ENCODE measurements around the gene IL1RN. TPM values are rescaled to one million over a fixed set of nuclear protein-coding genes. Genes with fewer than 3 reads are reported as not detected.

Gene IL1RN
- total RNA-seq, 1 donor from 2014 or later = not detected

DNA sequence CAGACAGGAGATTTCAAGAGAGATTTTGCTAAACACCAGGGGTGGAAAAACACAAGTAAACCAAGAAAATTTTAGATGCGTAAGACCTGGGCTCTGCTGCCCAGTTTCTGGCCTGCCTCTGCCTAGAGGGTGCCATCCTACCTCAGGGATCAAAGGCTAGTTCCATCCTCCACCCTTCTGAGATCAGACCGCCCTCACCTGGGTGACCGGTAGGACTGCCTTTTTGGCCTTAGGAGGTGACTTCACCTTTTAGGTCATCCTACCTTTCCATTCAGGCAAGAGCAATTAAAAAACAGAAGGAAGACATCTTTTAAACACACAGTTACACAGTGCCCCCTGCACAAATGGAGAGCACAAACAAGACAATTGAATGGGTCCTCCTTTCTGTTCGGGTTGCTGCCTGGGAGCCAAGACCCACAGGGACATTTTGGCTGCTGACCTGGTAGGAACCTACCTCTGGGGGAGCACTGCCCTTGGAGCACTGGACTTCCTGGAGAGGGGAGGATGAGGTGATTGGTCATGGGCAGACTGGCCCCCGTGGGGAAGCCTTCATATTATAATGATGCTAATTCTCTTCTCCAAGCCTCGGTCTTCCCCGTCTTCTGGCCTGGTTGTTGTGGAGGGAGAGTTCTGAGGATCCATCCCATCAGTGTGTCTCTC, 49.4 kb downstream of the IL1RN start:
- Mint-ChIP-seq H3K27me3 (ENCODE audit: insufficient read depth, low read depth) (peaks cover 9% of the 10 kb centered on the region), H3K27ac (no peak overlapping the region), H3K4me1 (peaks cover 38% of the 10 kb centered on the region), H3K9me3 (no peaks in the 10 kb centered on the region), H3K4me3 (no peak overlapping the region), H3K36me3 (no peaks in the 10 kb centered on the region)
- H3K27ac ChIP-seq = no peak overlapping the region
- no peaks in the 10 kb centered on the region for H3F3A ChIP-seq (ENCODE audit: low read depth)
- no peak overlapping the region for H3K4me3 ChIP-seq
- no peaks in the 10 kb centered on the region for H3K27me3 ChIP-seq
- TF ChIP-seq, protein P1, sequence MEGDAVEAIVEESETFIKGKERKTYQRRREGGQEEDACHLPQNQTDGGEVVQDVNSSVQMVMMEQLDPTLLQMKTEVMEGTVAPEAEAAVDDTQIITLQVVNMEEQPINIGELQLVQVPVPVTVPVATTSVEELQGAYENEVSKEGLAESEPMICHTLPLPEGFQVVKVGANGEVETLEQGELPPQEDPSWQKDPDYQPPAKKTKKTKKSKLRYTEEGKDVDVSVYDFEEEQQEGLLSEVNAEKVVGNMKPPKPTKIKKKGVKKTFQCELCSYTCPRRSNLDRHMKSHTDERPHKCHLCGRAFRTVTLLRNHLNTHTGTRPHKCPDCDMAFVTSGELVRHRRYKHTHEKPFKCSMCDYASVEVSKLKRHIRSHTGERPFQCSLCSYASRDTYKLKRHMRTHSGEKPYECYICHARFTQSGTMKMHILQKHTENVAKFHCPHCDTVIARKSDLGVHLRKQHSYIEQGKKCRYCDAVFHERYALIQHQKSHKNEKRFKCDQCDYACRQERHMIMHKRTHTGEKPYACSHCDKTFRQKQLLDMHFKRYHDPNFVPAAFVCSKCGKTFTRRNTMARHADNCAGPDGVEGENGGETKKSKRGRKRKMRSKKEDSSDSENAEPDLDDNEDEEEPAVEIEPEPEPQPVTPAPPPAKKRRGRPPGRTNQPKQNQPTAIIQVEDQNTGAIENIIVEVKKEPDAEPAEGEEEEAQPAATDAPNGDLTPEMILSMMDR (IDR thresholded peaks at IDR 0.05) = no peak
- H3K9me3 ChIP-seq (ENCODE audit: low read depth) = no peaks in the 10 kb centered on the region
- peaks cover 5% of the 10 kb centered on the region for H3K4me1 ChIP-seq
- DNase-seq (ENCODE audit: low spot score) = no peak
- no peak overlapping the region for H3K4me2 ChIP-seq
- no peaks in the 10 kb centered on the region for H4K20me1 ChIP-seq (ENCODE audit: low read depth)
- no peaks in the 10 kb centered on the region for H3K36me3 ChIP-seq
- no peaks in the 10 kb centered on the region for H3K79me2 ChIP-seq (ENCODE audit: low read depth)
- no peak overlapping the region for H2AFZ ChIP-seq (replicated peaks)
- no peak overlapping the region for H3K9ac ChIP-seq

DNA sequence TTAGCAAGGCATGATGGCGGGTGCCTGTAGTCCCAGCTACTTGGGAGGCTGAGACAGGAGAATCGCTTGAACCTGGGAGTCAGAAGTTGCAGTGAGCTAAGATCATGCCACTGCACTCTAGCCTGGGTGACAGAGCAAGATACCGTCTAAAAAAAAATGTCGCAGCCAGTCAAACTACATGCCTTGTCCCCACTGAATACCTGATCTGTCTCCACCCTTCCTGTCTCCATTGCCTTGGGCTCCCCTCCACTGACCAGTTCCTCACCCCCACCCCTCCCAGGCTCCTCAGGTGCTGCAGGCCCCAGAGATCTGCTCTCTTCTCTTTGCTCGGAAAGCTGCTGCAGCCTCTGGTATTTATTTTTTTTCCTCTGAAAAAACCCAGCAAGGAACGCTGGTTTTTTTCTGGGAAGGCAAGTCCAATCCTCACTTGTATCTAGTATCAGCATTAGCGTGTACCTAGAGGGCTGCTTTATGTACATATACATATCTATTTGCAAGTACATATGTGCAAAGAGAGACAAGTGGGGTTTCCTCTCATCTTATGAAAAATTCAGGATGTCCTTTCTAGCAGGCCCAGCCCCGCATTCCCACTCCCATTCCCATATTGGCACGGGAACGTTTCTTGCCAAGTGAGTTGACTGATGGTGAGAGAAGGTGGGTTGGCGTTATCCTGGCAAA, 50.8 kb downstream of the IL1RN start:
- peaks cover 37% of the 10 kb centered on the region for H3K4me1 Mint-ChIP-seq
- TF ChIP-seq EZH2phosphoT487 (IDR thresholded peaks at IDR 0.05) (no peak), EZH2 (IDR thresholded peaks at IDR 0.05) (no peak)
- TF ChIP-seq, protein P1 (IDR thresholded peaks at IDR 0.05) = no peak
- no peaks in the 10 kb centered on the region for H3K36me3 Mint-ChIP-seq
- H3K9ac ChIP-seq = no peak overlapping the region
- H3K27me3 Mint-ChIP-seq (ENCODE audit: insufficient read depth, low read depth) = peaks cover 9% of the 10 kb centered on the region
- H3F3A ChIP-seq (ENCODE audit: low read depth) = no peaks in the 10 kb centered on the region
- H3K9me3 Mint-ChIP-seq = no peaks in the 10 kb centered on the region
- no peak overlapping the region for H3K4me2 ChIP-seq
- no peaks in the 10 kb centered on the region for H3K9me3 ChIP-seq (ENCODE audit: low read depth)
- no peak for DNase-seq (ENCODE audit: low spot score)
- no peak overlapping the region for H2AFZ ChIP-seq (replicated peaks)
- no peaks in the 10 kb centered on the region for H3K27me3 ChIP-seq
- peak overlapping the region; percentile 21 for H3K27ac Mint-ChIP-seq
- H3K4me3 ChIP-seq = no peak overlapping the region
- no peak overlapping the region for H3K27ac ChIP-seq
- H3K79me2 ChIP-seq (ENCODE audit: low read depth) = no peaks in the 10 kb centered on the region
- H3K4me1 ChIP-seq = peaks cover 5% of the 10 kb centered on the region
- H4K20me1 ChIP-seq (ENCODE audit: low read depth) = no peaks in the 10 kb centered on the region
- no peak overlapping the region for H3K4me3 Mint-ChIP-seq
- no peaks in the 10 kb centered on the region for H3K36me3 ChIP-seq

DNA sequence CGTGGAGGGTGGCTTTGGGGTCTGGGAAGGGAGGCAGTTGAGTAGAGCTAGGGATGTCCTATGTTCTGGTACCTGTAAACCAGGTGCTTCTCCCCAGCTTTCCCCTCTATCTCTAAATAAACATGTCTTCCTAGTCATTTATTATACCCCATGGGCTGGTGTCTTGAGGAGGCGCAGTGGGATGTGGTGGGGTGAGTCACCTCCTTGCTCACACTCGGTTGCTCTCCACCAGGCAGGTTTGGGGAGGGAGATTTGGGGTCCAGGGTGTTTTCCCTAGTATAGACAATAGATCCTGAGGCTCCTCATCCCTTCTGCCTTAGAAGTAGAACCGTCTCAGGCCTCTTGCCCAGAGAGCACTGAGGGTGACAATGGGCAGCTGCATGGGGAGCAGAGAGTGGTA, 51.5 kb downstream of the IL1RN start:
- no peak overlapping the region for H3K27ac Mint-ChIP-seq

More for the DNA sequence above, 51.5 kb downstream of the IL1RN start:
- no peak overlapping the region for H3K4me3 ChIP-seq
- no peak overlapping the region for H3K4me2 ChIP-seq
- no peak overlapping the region for H2AFZ ChIP-seq (replicated peaks)
- Mint-ChIP-seq H3K4me1 (peaks cover 32% of the 10 kb centered on the region), H3K4me3 (no peak overlapping the region), H3K36me3 (no peaks in the 10 kb centered on the region), H3K27me3 (ENCODE audit: insufficient read depth, low read depth) (peaks cover 5% of the 10 kb centered on the region), H3K9me3 (no peaks in the 10 kb centered on the region)
- DNase-seq (ENCODE audit: low spot score) = no peak
- H3F3A ChIP-seq (ENCODE audit: low read depth) = no peaks in the 10 kb centered on the region
- no peak overlapping the region for H3K27ac ChIP-seq
- H3K4me1 ChIP-seq = peaks cover 5% of the 10 kb centered on the region
- H3K9me3 ChIP-seq (ENCODE audit: low read depth) = no peaks in the 10 kb centered on the region
- H4K20me1 ChIP-seq (ENCODE audit: low read depth) = no peaks in the 10 kb centered on the region
- no peaks in the 10 kb centered on the region for H3K36me3 ChIP-seq
- TF ChIP-seq, protein P1 (IDR thresholded peaks at IDR 0.05) = no peak
- TF ChIP-seq EZH2phosphoT487 (IDR thresholded peaks at IDR 0.05) (no peak), EZH2 (IDR thresholded peaks at IDR 0.05) (no peak)
- no peaks in the 10 kb centered on the region for H3K79me2 ChIP-seq (ENCODE audit: low read depth)
- H3K9ac ChIP-seq = no peak overlapping the region
- H3K27me3 ChIP-seq = no peaks in the 10 kb centered on the region

Data from neural progenitor cell (in vitro differentiated cells).